Stimulated activated CD4-positive, alpha-beta T cell treated with anti-CD3 and anti-CD28 coated beads, TNF-alpha, amount 100 ng/mL, for 4 hours (primary cell): ENCODE results near the gene DGKH.
"Not testable (repeated sequence)": the region's sequence is repeated elsewhere in the genome, so short reads cannot be mapped to it uniquely, and the experiment has no call there.

Source experiments
- DNase-seq, 3 experiments: peaks; one replicate each; pipeline ENCODE4 v3.0.0-alpha.2; 2020; ENCODE audit warnings: low read depth in 3 of 3

Gene DGKH

DNA sequence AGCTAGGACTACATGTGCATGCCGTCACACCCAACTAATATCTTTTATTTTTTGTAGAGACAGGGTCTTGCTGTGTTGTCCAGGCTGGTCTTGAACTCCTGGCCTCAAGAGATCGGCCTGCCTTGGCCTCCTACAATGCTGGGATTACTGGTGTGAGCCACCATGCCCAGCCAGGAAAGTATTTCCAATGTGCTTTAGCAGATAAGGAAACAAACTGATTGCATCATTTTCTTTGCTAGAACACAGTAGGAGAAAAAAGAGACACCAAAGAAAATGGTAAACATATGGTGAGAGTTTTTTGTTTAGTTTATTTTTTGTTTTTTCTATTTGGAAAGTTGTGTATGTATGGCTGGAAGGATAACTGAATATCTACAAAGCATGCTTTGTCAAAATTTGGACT lies 176.6 kb downstream of the DGKH start:
- DNase-seq = no peak

- DNase-seq = not testable (repeated sequence)
Observed at GRCh38 chr13:42226759-42227158, 178.3 kb downstream of the DGKH start.

DNA sequence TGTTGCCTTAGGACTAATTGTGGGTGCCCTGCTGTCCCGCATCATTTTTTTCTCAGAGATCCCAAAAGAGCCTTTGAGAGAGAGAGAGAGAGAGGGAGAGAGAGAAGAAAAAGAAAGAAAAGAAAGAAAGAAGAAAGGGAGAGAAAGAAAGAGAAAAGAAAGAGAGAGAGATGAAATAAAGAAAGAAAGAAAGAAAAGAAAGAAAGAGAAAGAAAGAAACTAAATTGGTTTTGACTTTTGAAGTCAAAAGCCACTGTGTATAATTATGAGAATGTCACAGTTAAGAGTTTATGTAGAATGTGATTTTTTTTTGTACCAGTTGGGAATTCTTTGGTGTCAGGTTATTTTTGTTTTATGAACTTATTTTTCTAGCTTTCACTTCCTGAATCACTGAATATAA lies 180.1 kb downstream of the DGKH start:
- DNase-seq = no peak

- no peak for DNase-seq
Observed at GRCh38 chr13:42229287-42229686, 180.8 kb downstream of the DGKH start.

DNA sequence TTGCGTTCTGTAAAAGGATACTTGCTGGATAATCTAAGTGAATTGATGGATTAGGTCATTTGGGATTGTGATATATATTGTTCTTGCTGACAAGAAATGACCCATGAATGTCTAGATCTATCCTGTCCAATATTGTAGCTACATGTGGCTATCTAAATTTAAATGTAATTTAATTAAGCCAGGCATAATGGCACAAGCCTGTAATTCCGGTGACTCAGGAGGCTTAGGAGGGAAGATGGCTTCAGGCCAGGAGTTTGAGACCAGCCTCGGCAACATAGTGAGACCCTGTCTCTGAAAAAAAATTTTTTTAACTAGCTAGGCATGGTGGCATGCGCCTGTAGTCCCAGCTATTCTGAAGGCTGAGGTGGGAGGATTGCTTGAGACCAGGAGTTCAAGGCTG lies 184.2 kb downstream of the DGKH start:
- DNase-seq = no peak

DNA sequence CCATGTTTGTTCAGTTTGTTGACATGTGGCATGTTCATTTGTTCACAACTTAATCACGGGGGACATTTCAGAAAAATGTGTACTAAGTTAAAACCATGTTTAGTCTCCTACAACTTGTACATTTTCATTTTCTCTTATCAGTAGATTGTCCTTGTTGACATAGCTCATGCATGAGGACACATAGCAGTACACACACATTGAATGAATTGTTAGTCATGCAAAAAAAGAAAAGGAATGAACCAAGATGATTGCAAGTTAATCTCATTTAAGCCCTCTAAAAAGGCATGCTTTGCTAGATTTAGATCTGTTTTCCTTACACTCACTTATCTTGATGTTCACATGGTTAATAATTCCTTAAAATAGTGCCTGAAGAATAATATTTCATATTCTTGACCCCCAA lies 185.3 kb downstream of the DGKH start:
- DNase-seq = no peak

GRCh38 chr13:42239161-42239560 lies 190.7 kb downstream of the DGKH start:
- no peak for DNase-seq

GRCh38 chr13:42239644-42240043 lies 191.2 kb downstream of the DGKH start:
- no peak for DNase-seq

DNA sequence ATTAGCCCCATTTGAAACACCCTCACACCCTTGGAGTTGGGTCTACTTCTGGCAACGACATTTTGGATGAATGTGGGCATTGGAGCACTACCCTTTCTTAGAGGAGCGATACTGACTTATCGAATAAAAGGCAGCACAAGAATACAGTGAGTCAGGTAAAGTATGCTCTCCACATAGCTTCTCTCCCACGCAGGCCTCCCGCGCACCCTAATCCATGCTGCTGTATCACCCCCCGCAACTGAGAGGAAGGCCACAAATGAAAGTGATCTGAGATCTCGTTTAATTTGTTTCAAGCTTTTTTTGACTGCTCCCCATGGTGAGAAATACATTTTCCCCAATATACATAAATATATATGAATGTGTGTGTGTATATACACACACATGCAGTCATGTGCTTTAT lies 198.1 kb downstream of the DGKH start:
- no peak for DNase-seq

DNA sequence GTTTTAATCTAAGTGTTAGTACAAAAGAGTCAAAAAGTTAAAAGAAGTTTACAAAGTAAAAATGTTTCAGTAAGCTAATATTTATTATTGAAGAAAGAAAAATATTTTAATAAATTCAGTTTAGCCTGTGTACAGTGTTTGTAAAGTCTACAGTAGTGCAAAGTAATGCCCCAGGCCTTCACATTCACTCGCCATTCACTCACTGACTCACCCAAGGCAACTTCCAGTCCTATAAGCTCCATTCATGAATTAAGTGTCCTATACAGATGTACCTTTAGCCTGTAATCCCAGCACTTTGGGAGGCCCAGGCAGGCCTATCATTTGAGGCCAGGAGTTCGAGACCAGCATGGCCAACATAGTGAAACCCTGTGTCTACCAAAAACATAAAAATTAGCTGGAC lies 199.4 kb downstream of the DGKH start:
- no peak for DNase-seq

GRCh38 chr13:42255886-42256285 lies 207.4 kb downstream of the DGKH start:
- no peak for DNase-seq

- DNase-seq = no peak
Observed at GRCh38 chr13:42258747-42259146, 210.3 kb downstream of the DGKH start.

GRCh38 chr13:42259515-42259914 lies 211.1 kb downstream of the DGKH start:
- DNase-seq = no peak

DNA sequence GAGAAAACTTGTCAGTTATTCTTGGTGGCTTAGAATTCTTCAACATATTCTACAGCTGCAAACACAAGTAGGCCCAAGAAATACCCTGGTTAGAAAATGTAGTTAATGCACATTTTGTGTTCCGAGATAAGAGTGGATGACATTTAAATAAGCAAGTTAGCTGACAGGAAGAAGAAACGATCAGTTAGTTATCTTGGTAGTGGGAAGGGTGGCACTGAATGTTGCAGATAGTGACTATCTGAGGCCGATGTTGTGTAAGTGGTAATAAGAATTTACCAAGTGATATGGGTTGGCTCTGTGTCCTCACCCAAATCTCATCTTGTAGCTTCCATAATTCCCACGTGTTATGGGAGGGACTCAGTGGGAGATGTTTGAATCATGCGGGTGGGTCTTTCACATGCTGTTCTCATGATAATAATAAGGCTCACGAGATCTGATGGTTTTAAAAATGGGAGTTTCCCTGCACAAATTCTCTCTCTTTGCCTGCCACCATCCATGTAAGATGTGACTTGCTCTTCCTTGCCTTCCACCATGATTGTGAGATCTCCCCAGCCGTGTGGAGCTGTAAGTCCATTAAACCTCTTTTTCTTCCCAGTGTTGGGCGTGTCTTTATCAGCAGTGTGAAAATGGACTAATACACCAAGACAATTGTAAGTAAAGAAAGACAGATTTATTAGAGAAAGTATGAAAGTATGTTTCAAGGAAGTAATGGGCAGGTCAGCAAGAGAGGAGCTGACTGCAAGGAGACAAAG lies 212.6 kb downstream of the DGKH start:
- no peak for DNase-seq

DNA sequence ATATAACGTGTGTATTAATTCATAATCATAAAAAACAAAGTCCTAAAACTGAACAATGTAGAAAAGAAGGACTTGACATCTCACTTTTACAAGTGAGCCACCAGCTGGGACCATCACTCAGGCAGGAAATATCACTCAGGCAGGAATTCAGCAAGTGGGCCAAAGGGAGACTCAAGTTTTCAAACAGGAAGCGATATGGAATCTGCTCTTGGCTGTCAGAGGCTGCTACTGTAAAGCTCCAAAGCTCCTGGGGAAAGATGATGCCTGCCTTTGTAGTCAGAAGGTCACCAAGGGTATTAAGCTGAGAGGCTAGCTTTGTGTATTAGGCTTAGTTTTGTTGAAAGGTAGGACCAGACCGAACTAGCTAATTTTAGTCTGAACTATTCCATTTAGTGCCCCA lies 218.0 kb downstream of the DGKH start:
- no peak for DNase-seq

- no peak for DNase-seq
Observed at GRCh38 chr13:42270160-42270856, 221.9 kb downstream of the DGKH start.

DNA sequence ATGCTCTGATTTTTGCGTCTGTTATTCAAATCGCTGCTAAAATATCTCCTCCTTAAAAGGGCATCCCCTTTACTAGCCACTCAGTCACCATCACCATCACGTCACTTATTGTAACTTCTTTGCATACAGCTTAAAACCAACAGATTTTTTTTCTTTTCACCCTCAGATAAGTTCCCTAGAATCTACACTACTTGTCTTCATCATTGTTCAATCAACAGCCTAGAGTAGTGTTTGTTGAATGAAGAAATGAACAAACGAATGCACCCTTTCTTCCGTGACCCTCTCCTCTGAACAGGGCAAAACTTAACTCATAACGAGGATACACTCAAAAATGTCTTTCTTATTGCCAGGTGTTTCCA lies 222.4 kb downstream of the DGKH start:
- no peak for DNase-seq

DNA sequence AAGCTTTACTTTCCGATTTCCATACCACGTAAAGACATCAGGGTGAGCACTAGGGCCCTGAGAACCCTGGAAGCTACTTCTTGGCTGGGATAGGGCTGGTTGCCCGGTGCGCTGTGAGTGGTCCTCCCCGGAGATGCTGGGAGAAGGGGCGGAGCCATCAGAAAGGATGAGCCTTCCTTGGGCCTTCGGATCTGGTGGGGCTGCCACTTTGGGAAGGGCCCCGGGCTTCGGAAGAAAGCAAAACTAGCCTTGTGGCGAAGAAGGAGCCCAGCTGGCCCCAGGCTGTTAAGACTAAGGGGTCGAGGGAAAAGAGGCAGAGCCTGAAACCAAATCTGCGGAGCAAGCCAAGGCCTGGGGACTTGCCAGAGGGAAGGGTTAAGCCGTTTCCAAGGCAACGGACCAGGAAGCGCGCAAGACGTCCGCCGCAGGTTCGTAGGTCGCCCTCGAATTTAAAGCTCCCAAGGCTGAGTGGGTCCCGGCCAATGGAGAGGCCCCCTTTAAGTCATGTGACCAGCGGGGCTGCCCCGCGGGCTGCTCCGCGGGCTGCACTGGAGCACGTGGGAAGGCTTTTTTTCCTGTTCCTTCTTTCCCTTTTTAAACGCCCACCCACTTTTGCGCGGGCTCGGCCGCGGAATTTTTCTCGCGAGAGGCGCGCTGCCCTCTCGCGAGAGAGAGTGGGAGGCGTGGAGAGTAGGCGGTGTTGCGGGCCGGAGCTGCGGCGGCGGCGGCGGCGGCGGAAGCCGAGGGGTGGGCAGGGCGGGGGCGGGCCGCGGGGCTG lies 223.1 kb downstream of the DGKH start:
- DNase-seq = peak; percentile 75 to 91 (median 88)

GRCh38 chr13:42272115-42272803 lies 223.8 kb downstream of the DGKH start, which contains the start of gene AKAP11:
AKAP11 (plus strand) TSS chr13:42272152; CDS start chr13:42286349, 14,197 bp downstream.
- DNase-seq = peak in 2 of 3 experiments; percentile 13 to 21

DNA sequence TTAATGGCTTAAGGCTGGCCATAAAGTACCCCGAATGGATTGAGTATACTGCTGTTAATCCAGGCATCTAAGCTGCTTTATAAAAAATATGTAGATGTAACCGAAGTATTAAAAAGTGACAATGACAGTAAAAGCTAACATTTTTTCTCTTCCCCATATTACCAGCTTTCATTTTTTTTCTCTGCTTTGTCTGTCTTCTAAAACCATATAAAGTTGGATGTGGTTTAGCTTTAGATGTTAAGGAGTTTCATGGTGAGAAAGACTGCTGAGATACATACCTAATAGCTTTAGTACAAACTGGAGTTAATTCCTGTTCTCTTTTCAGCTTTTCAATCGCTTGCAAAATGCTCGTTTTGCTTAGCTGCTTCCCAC lies 224.3 kb downstream of the DGKH start:
- no peak for DNase-seq

GRCh38 chr13:42274386-42275097 lies 226.1 kb downstream of the DGKH start:
- no peak for DNase-seq

- no peak for DNase-seq
Observed at GRCh38 chr13:42275098-42275471, 226.6 kb downstream of the DGKH start.
